DOHH2 (cell line): ENCODE data around the gene RASGRP3.
"Not testable (repeated sequence)": the region's sequence is repeated elsewhere in the genome, so short reads cannot be mapped to it uniquely, and the experiment has no call there.

Experiments used
- H3F3A ChIP-seq: fragments of 200-600 bp; sonication (generic), shearing (Covaris generic); 2 replicates; pipeline ENCODE4 v1.6.0; 2016; ENCODE audit warnings: antibody characterized with exemption, mild to moderate bottlenecking; ENCODE audit not compliant: control insufficient read depth, insufficient read depth
- H3K27ac ChIP-seq: fragments of 200-600 bp; sonication (generic); 2 replicates; pipeline ENCODE4 v1.5.1; 2014; ENCODE audit warnings: low read depth, mild to moderate bottlenecking, low read length, moderate library complexity
- H3K27me3 ChIP-seq: fragments of 200-600 bp; sonication (generic); 2 replicates; pipeline ENCODE4 v1.6.1; 2014; ENCODE audit warnings: mild to moderate bottlenecking, low read length, mixed read lengths; ENCODE audit not compliant: control insufficient read depth
- H3K36me3 ChIP-seq: fragments of 200-600 bp; sonication (generic); 2 replicates; pipeline ENCODE4 v1.6.1; 2014; ENCODE audit warnings: mild to moderate bottlenecking, low read length, moderate library complexity, mixed read lengths; ENCODE audit not compliant: control insufficient read depth
- H3K4me1 ChIP-seq: fragments of 200-600 bp; sonication (generic); 2 replicates; pipeline ENCODE4 v1.6.1; 2014; ENCODE audit warnings: mild to moderate bottlenecking, low read length, mixed read lengths; ENCODE audit not compliant: control insufficient read depth
- H3K4me2 ChIP-seq: fragments of 200-600 bp; sonication (generic); 2 replicates; pipeline ENCODE4 v1.6.0; 2014; ENCODE audit warnings: mild to moderate bottlenecking, low read length, moderate library complexity
- H3K4me3 ChIP-seq: fragments of 200-600 bp; sonication (generic); 2 replicates; pipeline ENCODE4 v1.5.1; 2014; ENCODE audit warnings: mild to moderate bottlenecking, low read length, mixed read lengths
- H3K79me2 ChIP-seq: fragments of 200-600 bp; sonication (generic); 2 replicates; pipeline ENCODE4 v1.6.1; 2014; ENCODE audit warnings: mild to moderate bottlenecking, low read length, mixed read lengths; ENCODE audit not compliant: control insufficient read depth
- H3K9me2 ChIP-seq: fragments of 200-600 bp; sonication (generic); replicated peaks from 2 replicates; pipeline ENCODE4 v1.6.1; 2014; ENCODE audit warnings: mild to moderate bottlenecking, low read length, mixed read lengths; ENCODE audit not compliant: control insufficient read depth
- H3K9me3 ChIP-seq: fragments of 200-600 bp; sonication (generic); 2 replicates; pipeline ENCODE4 v1.6.1; 2014; ENCODE audit warnings: antibody characterized with exemption, low read length, mixed read lengths; ENCODE audit not compliant: control insufficient read depth, insufficient read depth
- H4K20me1 ChIP-seq: fragments of 200-600 bp; sonication (generic); 2 replicates; pipeline ENCODE4 v1.6.0; 2014; ENCODE audit warnings: low read depth, mild to moderate bottlenecking, antibody characterized with exemption, low read length, moderate library complexity; ENCODE audit not compliant: control insufficient read depth, insufficient read depth
- CTCF ChIP-seq: fragments of 200-600 bp; sonication (generic); IDR thresholded peaks from one replicate; pipeline ENCODE4 v1.5.1; 2014; ENCODE audit warnings: antibody characterized with exemption, mild to moderate bottlenecking, low read depth, low read length; ENCODE audit not compliant: poor library complexity, severe bottlenecking
- EZH2phosphoT487 ChIP-seq: fragments of 200-600 bp; sonication (generic); IDR thresholded peaks from 2 replicates; pipeline ENCODE4 v1.6.1; 2017; ENCODE audit warnings: borderline replicate concordance, mild to moderate bottlenecking, antibody characterized with exemption, low read length, moderate library complexity, mixed read lengths

RASGRP3 gene

DNA sequence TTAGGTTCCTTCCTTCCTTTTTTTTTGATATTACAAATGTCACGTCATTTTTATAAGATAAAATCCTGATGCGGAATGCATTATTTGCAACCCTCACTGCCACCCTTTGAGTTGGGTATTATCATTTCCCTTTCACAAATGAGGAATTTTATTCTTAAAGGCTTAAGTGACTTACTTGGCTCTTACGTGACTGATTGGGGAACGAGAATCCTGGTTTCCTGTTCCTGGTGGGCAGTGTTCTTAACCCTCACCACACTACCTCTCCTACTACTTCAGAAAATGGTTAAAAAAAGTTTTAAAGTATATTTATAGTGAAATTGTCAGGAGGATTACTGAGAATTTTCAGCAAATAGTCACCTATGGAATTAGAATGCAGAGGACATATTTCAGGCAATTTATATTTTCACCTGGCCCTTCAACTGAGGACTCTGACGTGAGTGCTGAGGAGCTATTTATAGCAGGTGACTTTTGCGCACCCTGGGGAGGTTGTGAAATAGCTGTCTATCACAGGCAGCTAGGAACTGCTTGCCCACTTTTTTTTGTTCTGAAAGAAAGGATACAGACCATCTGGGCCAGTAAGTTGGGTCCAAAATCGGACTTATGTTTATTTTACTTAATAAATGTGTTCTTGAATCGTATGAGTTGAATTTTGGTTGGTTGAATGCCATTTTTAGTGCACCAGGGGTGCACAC, 18.7 kb upstream of the RASGRP3 start:
- no peak for TF ChIP-seq EZH2phosphoT487
- no peak for TF ChIP-seq CTCF
- Histone ChIP-seq H4K20me1 (no peaks in the 10 kb centered on the region), H3K36me3 (no peaks in the 10 kb centered on the region), H3F3A (no peaks in the 10 kb centered on the region), H3K79me2 (no peaks in the 10 kb centered on the region), H3K9me2 (no peaks in the 10 kb centered on the region), H3K4me2 (peak overlapping the region; percentile 40), H3K27ac (no peak overlapping the region), H3K4me1 (peaks cover 14% of the 10 kb centered on the region), H3K4me3 (peak overlapping the region; percentile 48), H3K9me3 (no peaks in the 10 kb centered on the region), H3K27me3 (no peaks in the 10 kb centered on the region)

GRCh38 chr2:33458248-33458819, 18.1 kb upstream of the RASGRP3 start:
- Histone ChIP-seq H3K9me3 (no peaks in the 10 kb centered on the region), H3K4me1 (peaks cover 14% of the 10 kb centered on the region), H3K9me2 (no peaks in the 10 kb centered on the region), H4K20me1 (no peaks in the 10 kb centered on the region), H3K4me2 (peak overlapping the region; percentile 40), H3K27me3 (no peaks in the 10 kb centered on the region), H3K27ac (no peak overlapping the region), H3K36me3 (no peaks in the 10 kb centered on the region), H3K4me3 (peak overlapping the region; percentile 48; the same call in 1 of the 2 replicates), H3F3A (no peaks in the 10 kb centered on the region), H3K79me2 (no peaks in the 10 kb centered on the region)
- TF ChIP-seq EZH2phosphoT487 (no peak), CTCF (no peak)

- H3K27me3 ChIP-seq: no peaks in the 10 kb centered on the region
- TF ChIP-seq EZH2phosphoT487 (no peak), CTCF (no peak)
- H3K4me2 ChIP-seq: no peak overlapping the region
- H3K4me1 ChIP-seq: peaks cover 14% of the 10 kb centered on the region
- H3K79me2 ChIP-seq: no peaks in the 10 kb centered on the region
- no peaks in the 10 kb centered on the region for H3F3A ChIP-seq
- no peaks in the 10 kb centered on the region for H3K9me2 ChIP-seq
- no peak overlapping the region for H3K4me3 ChIP-seq
- H3K36me3 ChIP-seq: no peaks in the 10 kb centered on the region
- no peaks in the 10 kb centered on the region for H3K9me3 ChIP-seq
- H3K27ac ChIP-seq: no peak overlapping the region
- H4K20me1 ChIP-seq: no peaks in the 10 kb centered on the region
These were observed 16.7 kb upstream of the RASGRP3 start for GRCh38 chr2:33459745-33460144.

DNA sequence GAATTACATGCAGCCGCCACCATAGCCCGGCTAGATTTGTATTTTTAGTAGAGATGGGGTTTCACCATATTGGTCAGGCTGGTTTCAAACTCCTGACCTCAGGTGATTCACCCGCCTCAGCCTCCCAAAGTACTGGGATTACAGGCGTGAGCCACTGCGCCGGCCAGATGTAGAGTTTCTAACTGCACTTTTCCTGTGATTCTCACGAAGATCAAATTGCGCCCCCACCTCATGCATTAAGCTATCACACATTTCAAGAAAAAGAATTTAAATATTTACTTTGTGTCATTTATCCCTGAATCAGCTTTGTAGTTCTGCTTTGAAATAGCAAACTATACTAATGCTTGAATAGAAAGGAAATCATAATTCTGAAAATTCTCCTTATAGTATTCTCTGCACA, 13.9 kb upstream of the RASGRP3 start:
- not testable (repeated sequence) for H3K9me3 ChIP-seq, H4K20me1 ChIP-seq, H3K4me3 ChIP-seq, H3F3A ChIP-seq, H3K27me3 ChIP-seq, H3K27ac ChIP-seq, H3K4me2 ChIP-seq, H3K79me2 ChIP-seq, H3K9me2 ChIP-seq, H3K36me3 ChIP-seq
- peaks cover 11% of the 10 kb centered on the region for H3K4me1 ChIP-seq
